Posterior cingulate gyrus (tissue), 11 donors: ENCODE measurements around the gene PACSIN2.
"Not testable (repeated sequence)": the region's sequence is repeated elsewhere in the genome, so short reads cannot be mapped to it uniquely, and the experiment has no call there.

Experiments
- DNase-seq, 10 donors: peaks; one replicate each; pipeline versions ENCODE4 v3.0.0 to v3.0.0-alpha.2; 2020 to 2021; ENCODE audit warnings: mixed read lengths in 3 of 10
- intact Hi-C: fragments of 100-400 bp; cut with DNase I; formaldehyde crosslinking; loops from one replicate; pipeline ENCODE4 v1.15.1; 2023

The PACSIN2 gene

DNA sequence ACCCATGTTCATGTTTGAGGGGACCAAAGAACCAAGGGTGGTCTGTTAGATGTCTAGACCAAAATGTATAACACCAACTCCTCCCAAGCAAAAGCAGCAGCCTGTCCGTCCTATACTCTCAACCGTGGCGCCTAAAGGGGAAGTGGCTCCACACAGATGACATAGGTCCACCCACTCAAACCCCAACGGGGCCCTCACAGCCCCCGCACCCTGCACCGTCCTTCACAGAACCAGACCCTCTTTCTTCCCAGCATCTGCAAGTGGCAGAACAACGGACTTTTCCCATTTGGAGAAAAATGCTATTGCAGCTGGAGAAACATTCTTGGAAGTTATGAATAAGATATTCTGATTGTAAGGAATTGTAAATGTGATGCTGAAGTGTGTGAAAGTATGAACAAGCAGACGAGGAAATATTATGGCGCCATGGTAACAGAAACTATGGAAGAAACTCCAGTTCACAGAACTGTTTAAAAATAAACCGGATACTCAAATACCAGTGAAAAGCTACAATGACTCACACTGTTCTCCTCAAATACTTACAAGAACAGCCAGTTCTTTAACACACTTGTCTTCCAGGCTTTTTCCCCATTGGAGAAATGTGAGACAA, 81.4 kb downstream of the PACSIN2 start:
- DNase-seq, result no peak
- intact Hi-C loops, result loop anchor here (5.0 kb wide), 1 partner anchor 69 kb away; no protein-coding TSS in a partner anchor

DNA sequence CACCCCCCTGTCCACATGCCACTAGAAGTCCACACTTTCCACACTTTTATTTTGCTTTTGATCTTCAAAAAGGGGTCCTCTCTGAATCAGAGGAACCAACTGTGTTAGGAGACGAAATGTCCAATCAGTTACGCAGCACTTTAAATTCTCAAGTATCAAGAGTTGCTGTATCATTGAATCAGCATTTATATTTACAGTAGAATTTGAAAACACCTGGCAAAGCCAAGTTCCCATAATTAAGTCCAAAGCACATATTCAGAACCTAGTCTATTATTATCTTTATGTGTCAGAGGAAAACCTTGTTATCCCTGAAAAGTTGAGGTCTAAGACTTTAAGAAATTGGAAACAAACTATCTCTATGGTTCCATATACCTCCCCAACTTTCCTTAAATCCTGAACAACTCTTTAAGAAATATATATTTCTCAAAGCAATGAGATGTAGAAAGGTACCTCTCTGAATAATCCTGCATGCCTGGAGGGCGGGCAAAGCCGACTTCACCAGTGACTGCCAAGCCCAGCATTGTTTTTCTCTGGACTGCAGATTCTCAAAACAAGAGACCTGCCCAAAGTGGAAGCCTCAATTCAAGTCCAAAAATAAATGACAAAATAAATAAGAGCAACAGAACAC, 82.0 kb downstream of the PACSIN2 start:
- intact Hi-C loops, result loop anchor here (5.0 kb wide), 1 partner anchor 69 kb away; no protein-coding TSS in a partner anchor
- no peak for DNase-seq

GRCh38 chr22:42932197-42932519, 82.8 kb downstream of the PACSIN2 start:
- intact Hi-C loops, result loop anchor here (5.0 kb wide), 1 partner anchor 70 kb away; no protein-coding TSS in a partner anchor
- no peak for DNase-seq

GRCh38 chr22:42931421-42932196, 83.3 kb downstream of the PACSIN2 start:
- DNase-seq, result no peak
- intact Hi-C loops, result loop anchor here (5.0 kb wide), 1 partner anchor 71 kb away; no protein-coding TSS in a partner anchor

DNA sequence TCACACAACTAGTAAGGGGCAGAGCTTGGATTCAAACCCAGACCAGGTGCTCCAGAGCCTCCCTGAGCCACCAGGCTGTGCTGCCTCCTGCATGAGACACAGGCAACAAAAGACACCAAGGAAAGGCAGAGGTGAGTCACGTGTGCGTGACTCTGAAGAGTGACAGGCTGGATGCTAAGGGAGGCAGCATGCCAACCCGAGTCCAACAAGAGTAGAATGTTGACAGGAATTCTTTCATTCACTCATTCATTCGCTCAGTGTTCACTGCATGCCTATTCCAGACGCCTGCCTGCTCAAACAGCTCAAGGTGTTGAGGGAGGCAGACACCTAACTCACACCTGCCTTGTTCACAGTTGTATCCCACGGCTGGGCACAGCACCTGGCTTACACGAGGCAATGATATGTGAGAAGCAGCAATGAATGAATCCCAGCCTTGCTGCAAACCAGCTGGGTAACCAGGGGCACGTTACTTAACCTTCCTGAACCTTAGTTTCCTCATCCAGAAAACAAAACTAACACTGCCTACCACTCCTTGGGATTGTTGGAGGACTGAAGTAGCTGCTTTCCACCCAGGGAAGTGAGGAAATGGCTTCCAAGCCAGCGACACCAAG, 84.0 kb downstream of the PACSIN2 start:
- intact Hi-C loops, result loop anchor here (5.0 kb wide), 1 partner anchor 71 kb away; no protein-coding TSS in a partner anchor
- DNase-seq, result no peak

GRCh38 chr22:42929838-42930155, 85.2 kb downstream of the PACSIN2 start:
- no peak for DNase-seq
- intact Hi-C loops, result loop anchor here (5.0 kb wide), 1 partner anchor 73 kb away; no protein-coding TSS in a partner anchor

GRCh38 chr22:42928969-42929837, 85.7 kb downstream of the PACSIN2 start:
- intact Hi-C loops, result no loop called here

GRCh38 chr22:42927966-42928365, 87.0 kb downstream of the PACSIN2 start:
- DNase-seq, result no peak

More at GRCh38 chr22:42928969-42929837, 85.7 kb downstream of the PACSIN2 start:
- DNase-seq, result no peak

GRCh38 chr22:42926768-42927167, 88.2 kb downstream of the PACSIN2 start:
- intact Hi-C loops, result no loop called here
- no peak for DNase-seq

More at GRCh38 chr22:42927966-42928365, 87.0 kb downstream of the PACSIN2 start:
- intact Hi-C loops, result no loop called here

DNA sequence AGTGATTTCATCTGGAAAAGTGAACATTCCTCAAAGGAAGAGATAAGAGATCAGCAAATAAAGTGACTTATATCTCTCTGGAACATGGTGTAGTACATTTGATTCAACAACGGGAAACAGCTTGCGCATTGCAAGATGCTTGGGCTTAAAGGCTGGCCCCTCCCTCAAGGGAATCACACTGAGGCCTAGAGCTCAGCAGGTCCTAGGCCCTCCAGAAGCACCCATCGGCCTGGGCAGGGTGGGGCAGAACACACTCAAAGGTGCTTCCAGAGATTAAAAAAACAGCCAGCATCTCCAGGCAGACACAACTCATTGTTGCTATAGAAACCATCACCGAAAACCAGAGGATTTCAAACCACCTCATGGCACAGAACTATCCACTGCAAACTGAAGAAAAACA, 88.8 kb downstream of the PACSIN2 start:
- intact Hi-C loops, result no loop called here
- DNase-seq, result no peak

DNA sequence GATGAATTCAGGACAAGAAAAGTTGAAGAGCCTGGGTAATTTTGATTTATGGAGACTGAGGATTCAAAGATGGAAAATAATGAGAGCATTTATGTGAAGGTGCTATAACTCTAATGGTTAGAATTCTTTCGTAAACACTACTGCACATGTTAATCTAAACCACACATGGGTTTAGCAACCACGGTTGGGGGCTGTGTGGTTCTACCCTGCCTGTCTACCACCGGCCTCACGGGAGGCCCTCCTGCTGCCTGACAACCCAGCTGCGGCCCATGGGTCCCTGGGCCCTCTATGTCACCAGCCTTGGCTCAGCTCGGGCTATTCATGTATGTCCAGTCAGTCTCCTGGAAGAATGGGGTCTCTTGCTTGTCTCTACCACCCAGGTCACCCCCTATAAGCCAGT, 89.4 kb downstream of the PACSIN2 start:
- DNase-seq, result peak in 1 of 10 donors; percentile 32
- intact Hi-C loops, result no loop called here

DNA sequence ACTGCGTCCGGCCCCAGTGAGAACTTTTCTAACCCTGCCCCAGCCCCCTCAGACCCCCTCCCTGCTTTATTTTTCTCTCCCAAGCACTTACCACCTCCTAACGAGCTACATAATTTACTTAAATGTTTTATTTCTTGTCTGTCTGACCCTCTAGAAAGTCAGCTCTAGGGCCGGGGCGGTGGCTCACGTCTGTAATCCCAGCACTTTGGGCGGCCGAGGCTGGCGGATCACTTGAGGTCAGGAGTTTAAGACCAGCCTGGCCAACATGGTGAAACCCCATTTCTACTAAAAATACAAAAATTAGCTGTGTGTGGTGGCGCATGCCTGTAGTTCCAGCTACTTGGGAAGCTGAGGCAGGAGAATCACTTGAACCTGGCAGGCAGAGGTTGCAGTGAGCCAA, 89.9 kb downstream of the PACSIN2 start:
- peak in 1 of 10 donors; percentile 75 for DNase-seq
- intact Hi-C loops, result not testable (repeated sequence)

DNA sequence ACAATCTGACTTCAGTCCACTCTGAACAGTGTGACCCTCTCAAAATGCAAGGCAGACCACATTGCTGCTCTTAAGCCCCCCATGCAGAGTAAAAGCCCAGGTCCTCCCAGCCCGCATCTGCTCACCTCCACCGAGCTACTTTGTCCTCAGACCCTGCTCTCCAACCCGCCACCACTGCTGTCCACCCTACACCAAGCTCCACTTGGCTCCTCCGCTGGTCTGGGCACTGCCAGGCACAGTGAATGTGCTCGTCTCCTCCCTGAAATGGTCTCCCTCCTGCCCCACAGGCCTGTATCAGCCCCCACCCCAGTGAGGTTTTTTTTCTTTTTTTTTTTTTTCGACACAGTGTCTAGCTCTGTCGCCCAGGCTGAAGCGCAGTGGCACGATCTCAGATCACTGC, 90.5 kb downstream of the PACSIN2 start:
- DNase-seq, result peak in 1 of 10 donors; percentile 29
- intact Hi-C loops, result no loop called here

DNA sequence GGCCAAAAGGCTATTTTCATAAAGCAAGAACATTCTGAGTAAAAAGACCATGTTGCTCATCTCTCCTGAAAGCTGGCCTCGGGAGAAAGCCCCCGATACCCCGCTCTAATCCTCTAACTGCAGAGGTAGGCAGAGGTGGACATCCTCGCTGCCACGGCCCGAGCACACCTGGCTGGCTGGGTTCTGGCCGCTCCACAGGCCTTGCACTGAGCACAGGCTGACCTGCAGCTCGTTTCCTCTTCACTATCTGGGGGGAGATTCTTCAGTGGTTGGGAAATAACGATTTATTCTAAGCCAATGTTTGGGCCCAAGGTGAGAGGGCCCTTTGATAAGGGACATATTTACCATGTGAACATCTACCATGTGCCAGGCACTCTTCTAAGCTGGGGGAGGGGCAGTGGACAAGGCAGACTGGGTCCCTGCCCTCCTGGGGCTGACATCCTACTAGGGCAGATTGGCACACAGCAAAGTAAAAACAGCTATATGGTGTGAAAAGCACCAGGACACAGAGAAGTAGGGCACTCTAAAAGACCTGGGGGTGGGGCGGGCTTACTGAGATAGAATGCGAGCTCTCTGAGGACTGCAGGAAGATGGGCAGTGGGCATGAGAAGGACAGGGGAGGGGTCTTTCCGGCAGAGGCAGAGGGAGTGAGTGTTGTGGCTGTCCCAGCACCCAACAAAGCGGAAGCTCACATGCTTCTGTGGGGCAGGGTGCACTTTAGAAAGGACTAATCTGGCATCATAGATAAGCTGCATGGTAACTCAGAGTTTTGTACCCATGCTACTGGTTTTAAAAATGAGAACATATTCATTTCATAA, 92.4 kb downstream of the PACSIN2 start:
- peak in 1 of 10 donors; percentile 46 for DNase-seq
- intact Hi-C loops, result no loop called here

DNA sequence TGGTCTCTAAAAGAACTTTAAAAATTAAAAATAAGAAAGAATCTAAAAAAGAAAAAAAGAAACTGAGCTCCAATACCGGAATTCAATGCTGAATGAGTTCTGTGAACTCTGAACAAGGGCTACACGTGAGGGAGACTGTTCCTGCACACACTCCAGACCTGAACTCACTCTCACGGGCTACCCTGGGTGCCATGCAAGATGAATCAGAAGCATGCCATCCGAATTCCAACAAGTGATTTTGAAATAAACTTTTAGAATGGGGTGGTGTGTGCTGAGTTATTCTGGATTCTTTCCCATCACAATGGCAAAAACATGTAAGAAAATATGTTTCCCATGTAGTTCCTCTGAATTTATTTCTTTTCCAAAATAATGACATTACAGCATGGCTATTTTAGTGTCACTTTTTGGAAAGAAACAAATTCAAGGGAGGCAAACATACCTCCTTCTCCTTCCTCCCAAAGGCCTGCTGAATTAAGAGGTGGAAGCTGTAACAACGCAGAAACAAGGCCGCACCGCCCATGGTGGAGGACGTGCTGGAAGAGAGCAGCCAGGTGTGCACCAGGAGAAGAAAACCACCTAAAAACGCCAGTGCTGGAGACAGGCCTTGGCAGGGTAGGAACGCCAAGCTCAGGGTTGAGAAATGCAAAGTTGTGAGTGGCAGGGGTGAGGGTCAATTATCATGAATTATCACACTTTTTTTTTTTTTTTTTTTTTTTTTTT, 94.7 kb downstream of the PACSIN2 start:
- intact Hi-C loops, result no loop called here
- peak in 1 of 10 donors; percentile 59 for DNase-seq

DNA sequence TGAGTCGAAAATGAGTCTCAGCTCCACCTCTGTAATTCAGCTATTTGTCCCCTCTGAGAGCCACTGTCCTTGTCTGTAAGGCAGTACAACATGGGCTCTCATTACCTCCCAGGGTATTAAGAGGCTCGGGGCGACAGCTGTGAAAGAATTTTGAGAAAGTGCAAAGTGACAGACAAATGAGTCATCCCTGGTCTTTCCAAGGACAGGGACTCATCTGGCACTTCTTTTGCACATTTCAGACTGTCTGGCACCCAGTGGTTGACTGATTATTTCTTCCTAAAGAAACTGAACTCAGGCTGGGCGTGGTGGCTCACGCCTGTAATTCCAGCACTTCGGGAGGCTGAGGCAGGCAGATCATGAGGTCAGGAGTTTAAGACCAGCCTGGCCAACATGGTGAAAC, 95.8 kb downstream of the PACSIN2 start:
- DNase-seq, result peak in 1 of 10 donors; percentile 4
- intact Hi-C loops, result no loop called here

DNA sequence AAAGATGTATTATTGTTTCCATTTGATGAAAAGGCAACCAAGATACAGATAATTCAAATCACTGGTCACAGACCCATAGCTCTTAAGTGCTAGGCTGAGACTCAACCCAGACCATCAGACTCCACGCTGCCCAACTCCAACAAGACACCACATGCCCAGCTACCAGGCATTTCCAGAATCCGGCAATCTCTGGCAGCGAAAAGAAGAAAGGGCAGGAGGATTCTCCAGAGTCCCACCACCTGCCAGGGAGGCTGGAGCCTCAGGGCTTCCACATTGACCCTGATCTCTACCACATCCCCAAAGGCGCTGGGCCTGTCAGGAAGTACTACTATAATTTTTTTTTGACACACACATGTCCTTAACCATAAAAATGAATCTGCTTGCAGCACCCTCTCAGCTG, 96.4 kb downstream of the PACSIN2 start:
- intact Hi-C loops, result no loop called here
- peak in 1 of 10 donors; percentile 19 for DNase-seq

GRCh38 chr22:42917358-42917757, 97.6 kb downstream of the PACSIN2 start:
- intact Hi-C loops, result not testable (repeated sequence)
- DNase-seq, result peak in 2 of 10 donors; percentile 12
